HG02884 (cell line): ENCODE data around the gene CPED1.
"Not testable (repeated sequence)": the region's sequence is repeated elsewhere in the genome, so short reads cannot be mapped to it uniquely, and the experiment has no call there.

ENCODE experiments used
- ATAC-seq: cut with Tn5 transposase; IDR thresholded peaks from one replicate; pipeline ENCODE4 v1.9.1; 2021; ENCODE audit warnings: mild to moderate bottlenecking, moderate library complexity; ENCODE audit not compliant: unreplicated experiment

Gene CPED1

DNA sequence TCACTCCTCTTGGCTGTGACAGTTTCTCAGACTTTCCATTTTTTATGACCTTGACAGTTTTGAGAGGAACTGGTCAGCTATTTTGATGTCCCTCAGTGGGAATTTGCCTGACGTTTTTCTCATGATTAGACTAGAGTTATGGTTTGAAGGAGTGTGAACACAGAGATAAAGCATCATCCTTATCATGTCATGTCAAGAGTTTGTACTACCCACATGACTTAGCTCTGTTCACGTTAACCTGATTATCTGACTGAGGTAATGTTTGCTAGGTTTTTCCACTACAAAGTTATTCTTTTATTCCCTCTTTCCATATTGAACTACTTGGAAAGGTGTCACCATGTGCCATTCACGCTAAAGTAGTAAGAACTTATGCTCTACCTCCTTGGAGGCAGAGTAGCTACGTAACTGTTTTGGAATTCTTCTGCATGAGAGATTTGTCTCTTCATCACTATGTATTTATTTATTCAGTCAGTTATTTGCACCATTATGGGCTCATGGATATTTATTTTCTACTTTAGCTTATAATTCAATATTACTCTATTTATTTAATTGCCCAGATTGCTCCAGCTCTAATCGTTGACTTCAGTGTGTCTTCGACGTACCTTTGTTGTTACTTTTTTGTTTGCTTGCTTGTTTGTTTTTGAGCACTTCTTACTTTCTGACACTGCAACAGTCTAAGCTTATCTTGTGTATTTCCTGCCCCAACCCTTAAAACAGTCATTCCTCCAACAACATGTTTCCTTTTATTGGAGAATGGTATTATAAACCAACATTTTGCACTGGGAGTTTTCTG lies 50.4 kb downstream of the CPED1 start:
- ATAC-seq, result no peak

- ATAC-seq, result no peak
Observed at GRCh38 chr7:121039510-121039822, 51.0 kb downstream of the CPED1 start.

DNA sequence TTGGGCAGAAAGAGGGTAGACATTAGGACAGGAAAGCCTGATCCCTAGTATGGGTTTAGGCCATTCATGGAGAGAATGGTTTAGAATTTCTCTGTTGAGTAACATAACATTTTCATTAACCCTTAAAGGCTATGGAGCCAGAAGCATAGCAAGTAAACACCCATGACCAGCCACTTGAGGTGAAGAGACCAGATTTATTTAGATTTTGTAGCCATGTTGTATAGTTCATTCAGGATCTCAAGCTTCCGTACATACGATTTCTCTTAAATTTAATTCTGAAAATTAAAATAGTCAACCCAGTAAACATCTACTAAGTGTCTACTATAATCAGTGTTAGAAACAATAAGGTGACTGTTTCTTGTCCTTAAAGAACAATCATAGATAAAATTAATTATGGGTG lies 51.5 kb downstream of the CPED1 start:
- ATAC-seq, result no peak

DNA sequence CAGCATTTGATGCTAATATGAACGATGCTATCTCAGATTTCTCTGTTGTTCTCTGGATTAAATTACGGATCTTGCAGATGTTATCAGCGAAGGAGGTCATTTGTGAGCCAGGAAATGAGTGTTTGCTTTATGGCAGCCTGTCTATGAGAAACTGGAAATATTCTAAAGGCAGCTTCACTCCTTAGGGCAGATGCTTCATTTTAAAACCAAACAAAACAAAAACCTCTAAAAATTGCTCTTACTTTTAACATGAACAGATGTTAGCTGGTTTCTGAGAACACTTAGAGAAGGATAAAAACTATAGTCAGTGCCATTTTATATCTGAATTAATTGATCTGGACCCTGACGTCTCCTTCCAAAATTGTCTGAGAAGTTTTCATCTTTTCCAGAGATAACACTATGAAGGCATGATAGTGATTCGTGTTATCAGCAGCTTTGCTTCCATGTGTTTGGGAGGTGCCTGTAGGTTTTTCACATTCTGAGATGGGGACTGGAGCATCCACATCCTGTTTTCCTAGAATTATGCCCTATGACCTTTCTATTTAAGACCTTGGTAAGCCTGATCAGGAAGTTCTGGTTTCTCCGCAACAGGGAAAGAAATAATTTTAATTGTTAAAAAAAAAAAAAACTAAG lies 53.1 kb downstream of the CPED1 start:
- ATAC-seq, result no peak

DNA sequence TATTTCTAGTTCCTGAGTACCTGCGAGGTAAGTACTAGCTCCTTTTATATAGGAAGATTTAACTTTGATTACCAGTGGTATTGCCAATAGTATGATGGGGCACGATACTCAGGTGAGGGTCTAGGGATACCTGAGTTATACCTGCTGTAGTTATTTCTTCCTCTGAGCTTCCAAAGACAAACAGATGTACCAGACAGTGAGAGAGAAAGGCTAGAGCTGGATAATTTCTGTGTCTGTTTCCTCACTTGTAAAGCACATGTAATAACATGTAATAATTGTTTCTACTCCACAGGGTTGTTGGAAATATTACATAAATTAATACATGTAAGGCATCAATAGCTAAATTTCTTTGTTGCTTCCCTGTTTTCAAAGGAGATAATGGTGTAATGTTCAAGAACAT lies 53.7 kb downstream of the CPED1 start:
- ATAC-seq, result no peak

DNA sequence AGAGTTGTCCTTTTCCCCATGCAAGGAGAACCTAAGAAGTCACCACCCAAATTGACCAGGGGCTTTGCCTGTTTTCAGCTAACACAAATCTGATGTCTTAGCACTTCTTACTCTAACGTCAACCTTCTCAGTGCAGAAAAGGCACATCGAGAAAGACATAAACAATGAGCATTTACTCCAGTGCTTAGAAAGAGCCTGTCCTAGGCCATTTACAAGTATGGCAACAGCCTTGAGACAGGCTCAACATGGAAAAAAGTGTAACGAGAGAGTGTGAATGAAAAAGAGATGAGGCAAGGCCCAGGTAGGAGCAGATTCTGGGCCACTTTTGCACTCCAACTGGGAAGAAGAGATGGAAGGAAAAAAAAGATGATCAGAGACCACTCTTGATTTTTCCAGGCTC lies 54.4 kb downstream of the CPED1 start:
- ATAC-seq, result no peak

GRCh38 chr7:121043314-121044234 lies 55.1 kb downstream of the CPED1 start:
- no peak for ATAC-seq

GRCh38 chr7:121045090-121045489 lies 56.6 kb downstream of the CPED1 start:
- no peak for ATAC-seq

GRCh38 chr7:121046009-121046408 lies 57.5 kb downstream of the CPED1 start:
- ATAC-seq, result no peak

DNA sequence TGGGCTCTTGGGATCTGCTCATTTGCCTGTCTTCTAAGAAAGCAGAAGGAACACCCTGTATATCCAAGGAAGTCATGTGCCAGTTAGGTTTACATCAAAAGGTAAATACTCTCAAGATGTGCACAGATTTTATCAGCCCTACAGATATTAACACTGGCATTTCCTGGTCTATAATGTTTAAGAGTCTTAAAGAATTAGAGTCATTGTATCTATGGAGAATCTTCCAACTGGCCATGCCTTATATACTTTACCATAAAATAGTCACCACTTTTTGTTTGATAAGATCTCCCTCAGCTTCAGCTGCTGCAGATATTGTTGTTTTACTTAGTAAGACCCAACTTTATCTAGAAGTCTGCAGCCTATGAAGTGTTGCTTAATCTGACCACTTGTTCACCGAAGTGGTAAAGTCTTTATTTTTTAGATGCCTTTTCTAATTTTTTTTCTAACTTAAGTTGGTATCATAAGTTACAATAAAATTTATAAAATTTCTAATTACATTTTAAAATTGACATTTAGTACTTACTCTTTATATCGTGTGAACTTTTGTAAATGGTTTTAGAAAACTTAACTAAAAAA lies 58.5 kb downstream of the CPED1 start:
- ATAC-seq, result no peak

- ATAC-seq, result no peak
Observed at GRCh38 chr7:121048195-121048594, 59.7 kb downstream of the CPED1 start.

DNA sequence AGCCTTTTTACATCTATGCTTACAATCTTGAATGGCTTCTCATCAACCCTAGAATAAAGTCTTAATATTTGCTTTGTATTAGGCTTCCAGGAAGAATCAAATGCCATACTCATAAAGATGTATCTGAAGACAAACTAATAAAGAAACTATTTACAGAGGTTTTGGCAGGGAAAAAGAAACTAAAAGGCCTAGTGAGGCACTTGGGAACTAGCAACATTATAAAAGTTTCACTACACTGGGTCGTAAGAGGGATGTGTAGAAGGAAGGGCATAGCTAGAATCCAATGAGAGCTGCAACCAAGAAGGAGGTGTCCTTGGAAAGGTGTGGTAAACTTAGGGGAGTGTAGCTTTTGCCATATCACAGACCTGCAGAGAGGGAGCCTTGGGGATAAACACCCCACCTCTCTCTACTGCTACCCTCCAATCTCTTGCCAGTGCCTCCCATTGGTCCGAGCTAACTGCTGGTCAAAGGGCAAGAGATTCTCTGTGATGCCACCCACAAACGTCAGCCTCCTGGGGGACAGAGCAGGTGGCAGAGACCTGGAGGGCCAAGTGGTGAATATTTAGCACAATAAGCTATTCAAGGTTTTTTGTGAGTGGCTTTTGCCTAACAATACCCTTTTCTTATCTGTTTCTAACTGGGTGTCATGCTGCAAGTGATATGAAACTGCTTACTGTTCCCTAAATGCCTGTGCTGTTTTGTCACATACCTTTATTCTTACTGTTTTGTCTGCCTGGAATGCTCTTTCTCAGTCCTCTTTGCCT lies 60.7 kb downstream of the CPED1 start:
- no peak for ATAC-seq

DNA sequence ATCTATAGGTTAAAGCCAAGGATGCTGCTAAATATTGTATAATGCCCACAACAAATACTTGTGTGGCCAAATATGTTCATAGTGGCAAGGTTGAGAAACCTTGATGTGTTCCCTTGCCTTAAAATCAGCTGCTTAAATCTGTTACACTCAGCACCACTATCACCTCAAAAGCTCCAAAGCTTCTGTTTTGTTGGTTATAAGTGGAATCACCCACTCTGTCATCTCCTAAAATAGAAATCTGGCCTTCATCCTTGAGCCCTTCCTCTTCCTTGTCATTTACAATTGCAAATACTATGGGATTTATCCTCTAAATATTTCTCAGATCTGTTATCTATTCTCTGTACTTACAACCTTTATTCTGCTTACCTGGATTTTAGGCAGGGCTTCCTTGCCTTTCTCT lies 61.4 kb downstream of the CPED1 start:
- no peak for ATAC-seq

- no peak for ATAC-seq
Observed at GRCh38 chr7:121053219-121053618, 64.7 kb downstream of the CPED1 start.

DNA sequence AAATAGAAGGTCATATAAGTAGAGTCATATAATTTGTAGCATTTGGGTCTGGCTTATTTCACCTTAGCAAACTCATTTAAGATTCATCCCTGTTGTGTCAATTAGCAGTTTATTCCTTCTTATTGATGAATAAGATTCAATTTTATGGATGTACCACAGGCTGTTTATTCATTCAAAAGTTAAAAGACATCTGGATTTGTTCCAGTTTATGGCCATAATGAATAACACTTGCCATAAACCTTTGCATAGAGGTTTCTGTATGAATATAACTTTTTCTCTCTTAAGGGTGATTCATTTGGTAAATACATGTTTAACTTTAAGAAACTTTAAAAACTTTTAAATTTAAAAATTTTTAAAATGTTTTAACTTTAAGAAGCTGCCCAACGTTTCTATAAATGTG lies 66.4 kb downstream of the CPED1 start:
- no peak for ATAC-seq

DNA sequence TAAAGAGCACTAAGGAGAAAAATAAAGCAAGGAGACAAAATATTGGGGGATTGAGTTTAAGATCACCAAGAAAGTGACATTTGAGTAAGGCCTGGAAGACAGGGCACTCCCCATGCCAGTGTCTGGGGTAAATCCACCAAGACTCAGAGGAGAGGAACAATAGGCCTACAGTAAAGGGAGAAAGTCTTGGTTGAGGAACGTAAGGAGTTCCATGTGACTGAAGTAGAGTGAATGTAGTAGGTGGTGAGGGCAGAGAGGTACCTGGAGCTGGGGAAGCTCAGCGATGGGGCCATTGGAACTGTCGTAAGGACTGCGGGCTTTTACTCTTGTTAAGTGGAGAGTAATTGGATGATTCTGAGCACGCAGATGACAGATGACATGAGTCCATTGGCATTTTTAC lies 69.4 kb downstream of the CPED1 start:
- ATAC-seq, result no peak

DNA sequence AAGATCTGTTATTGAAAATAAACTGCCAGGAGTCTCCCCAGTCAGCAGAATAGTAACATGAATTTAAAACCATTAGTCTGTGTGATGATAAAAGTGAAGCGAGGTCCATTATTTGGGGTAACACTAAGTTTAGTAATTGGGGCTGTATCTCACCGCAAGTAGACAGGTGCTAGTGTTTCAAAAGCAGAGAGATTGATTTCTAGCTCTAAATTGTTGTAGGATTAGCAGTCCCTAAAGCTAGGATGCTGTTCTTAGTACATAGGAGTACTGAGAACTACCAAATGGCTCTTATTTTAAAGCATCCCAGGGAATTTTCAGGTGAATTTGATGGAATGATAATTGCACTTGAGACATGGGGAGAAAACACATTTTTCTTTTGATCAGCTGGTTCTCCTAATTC lies 70.5 kb downstream of the CPED1 start:
- no peak for ATAC-seq

GRCh38 chr7:121059979-121060509 lies 71.5 kb downstream of the CPED1 start:
- not testable (repeated sequence) for ATAC-seq

DNA sequence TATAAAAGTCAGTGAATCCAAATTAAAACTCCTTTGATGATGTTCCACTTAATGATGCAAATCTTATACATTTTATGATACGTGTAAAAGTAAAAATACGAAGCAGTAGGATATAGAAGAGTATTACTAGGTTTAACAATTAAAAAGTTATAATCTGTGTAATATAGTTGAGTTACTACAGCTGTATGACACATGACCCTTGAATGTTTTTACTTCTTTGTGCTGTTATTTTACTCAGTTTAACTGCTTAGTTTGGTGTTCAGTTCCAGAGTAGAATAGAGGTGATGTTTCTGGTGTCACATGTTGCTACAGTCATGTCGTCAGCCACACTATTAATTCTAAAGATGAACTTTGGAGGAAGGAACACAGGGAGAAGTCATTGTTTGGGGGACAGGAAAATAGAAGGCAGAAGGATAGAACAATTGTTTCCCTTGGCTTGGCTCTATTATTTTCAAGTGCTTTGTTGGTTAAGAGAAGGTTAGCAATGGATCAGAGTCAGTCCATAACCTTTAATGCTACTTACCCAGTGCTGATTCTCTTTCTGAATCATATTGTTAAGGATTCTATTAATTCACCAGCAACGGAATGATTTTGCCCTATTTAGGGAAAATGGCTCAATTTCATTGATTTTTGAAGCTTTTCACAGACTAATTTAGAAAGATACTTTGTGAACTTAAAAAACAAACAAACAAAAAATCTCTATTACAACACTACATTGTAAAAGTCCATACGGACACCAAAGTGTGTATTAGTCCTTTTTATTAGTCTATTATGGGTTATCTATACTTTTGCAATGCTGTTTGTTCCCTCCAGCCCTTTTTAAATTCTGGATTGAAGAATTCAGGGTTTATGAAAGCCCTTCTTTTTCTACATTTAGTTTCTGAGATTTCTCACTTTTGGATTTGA lies 73.4 kb downstream of the CPED1 start:
- no peak for ATAC-seq
